Astrocyte of the cerebellum (primary cell): ENCODE measurements around the gene ITPKC.

ENCODE experiments used
- DNase-seq: peaks from one replicate; pipeline ENCODE4 v3.0.0-alpha.2; 2011; ENCODE audit warnings: low read depth
- H3K4me3 ChIP-seq: 2 replicates; pipeline ENCODE4 v1.5.1; 2011; ENCODE audit warnings: mild to moderate bottlenecking, low read depth, low read length, moderate library complexity
- CTCF ChIP-seq: IDR thresholded peaks from 2 replicates; pipeline ENCODE4 v1.5.1; 2012; ENCODE audit warnings: low read length, low read depth, moderate library complexity, mild to moderate bottlenecking; ENCODE audit errors: missing control alignments
- in situ Hi-C: cut with HindIII; loops from 2 replicates; pipeline ENCODE4 v1.10.0; 2017; ENCODE audit warnings: low sequenced_read_pairs

Gene ITPKC

GRCh38 chr19:40716482-40717324, at the start of gene ITPKC, which contains the start of gene COQ8B:
ITPKC (plus strand) TSS chr19:40717112; CDS start chr19:40717136, 24 bp downstream.
COQ8B (minus strand) TSS chr19:40716886; CDS start chr19:40714632, 2,254 bp downstream.
- peak within 1 kb of the TSS; percentile 71 for H3K4me3 ChIP-seq
- peak; percentile 96 for DNase-seq
- in situ Hi-C loops, result no loop called here
- TF ChIP-seq CTCF, result no peak

- no peak overlapping the region for H3K4me3 ChIP-seq
- no peak for TF ChIP-seq CTCF
- no peak for DNase-seq
- in situ Hi-C loops, result no loop called here
Observed at GRCh38 chr19:40667602-40668001, 49.3 kb upstream of the ITPKC start.

GRCh38 chr19:40668991-40669614, 47.8 kb upstream of the ITPKC start:
- in situ Hi-C loops, result no loop called here
- no peak for TF ChIP-seq CTCF
- H3K4me3 ChIP-seq, result no peak overlapping the region
- no peak for DNase-seq

- in situ Hi-C loops, result no loop called here
- TF ChIP-seq CTCF, result no peak
- no peak for DNase-seq
- no peak overlapping the region for H3K4me3 ChIP-seq
Observed at GRCh38 chr19:40671404-40671803, 45.5 kb upstream of the ITPKC start.

- in situ Hi-C loops, result no loop called here
- no peak for DNase-seq
- no peak for TF ChIP-seq CTCF
- no peak overlapping the region for H3K4me3 ChIP-seq
Observed at GRCh38 chr19:40672038-40672437, 44.9 kb upstream of the ITPKC start.

- TF ChIP-seq CTCF, result no peak
- in situ Hi-C loops, result no loop called here
- DNase-seq, result no peak
- H3K4me3 ChIP-seq, result no peak overlapping the region
Observed at GRCh38 chr19:40672573-40673299, 44.2 kb upstream of the ITPKC start.
